NCI-H2107 (cell line): ENCODE measurements around the gene DCTN2.
"Not testable (repeated sequence)": the region's sequence is repeated elsewhere in the genome, so short reads cannot be mapped to it uniquely, and the experiment has no call there.

ENCODE experiments used
- DNase-seq: peaks from one replicate; lab custom pipeline; 2025; lab: John Stamatoyannopoulos, UW

The DCTN2 gene

GRCh38 chr12:57546438-57547287, at the start of gene DCTN2:
TSS of gene DCTN2 (minus strand) at chr12:57547192. CDS start at chr12:57547063, 129 bp downstream.
- peak; percentile 94 for DNase-seq

- no peak for DNase-seq
Observed at GRCh38 chr12:57593187-57593586, 46.2 kb upstream of the DCTN2 start.

- DNase-seq, result no peak
Observed at GRCh38 chr12:57592551-57593165, 45.7 kb upstream of the DCTN2 start.

- no peak for DNase-seq
Observed at GRCh38 chr12:57591782-57592325, 44.9 kb upstream of the DCTN2 start.

- peak; percentile 81 for DNase-seq
Observed at GRCh38 chr12:57590864-57591781, 44.1 kb upstream of the DCTN2 start, which contains the start of gene PIP4K2C. TSS of gene PIP4K2C (plus strand) at chr12:57591192. CDS start at chr12:57591290, 98 bp downstream.

GRCh38 chr12:57590479-57590863, 43.5 kb upstream of the DCTN2 start:
- DNase-seq, result no peak

- not testable (repeated sequence) for DNase-seq
Observed at GRCh38 chr12:57588951-57589610, 42.1 kb upstream of the DCTN2 start.

- DNase-seq, result no peak
Observed at GRCh38 chr12:57586832-57587429, 39.9 kb upstream of the DCTN2 start.

- DNase-seq, result no peak
Observed at GRCh38 chr12:57586128-57586527, 39.1 kb upstream of the DCTN2 start.

GRCh38 chr12:57585156-57585555, 38.2 kb upstream of the DCTN2 start:
- no peak for DNase-seq

- no peak for DNase-seq
Observed at GRCh38 chr12:57584690-57585089, 37.7 kb upstream of the DCTN2 start.

- DNase-seq, result no peak
Observed at GRCh38 chr12:57584050-57584449, 37.1 kb upstream of the DCTN2 start.

GRCh38 chr12:57583008-57583831, 36.2 kb upstream of the DCTN2 start:
- peak; percentile 60 for DNase-seq

GRCh38 chr12:57582440-57582839, 35.4 kb upstream of the DCTN2 start:
- no peak for DNase-seq

GRCh38 chr12:57581802-57582201, 34.8 kb upstream of the DCTN2 start:
- DNase-seq, result no peak

GRCh38 chr12:57580466-57580795, 33.4 kb upstream of the DCTN2 start:
- no peak for DNase-seq

GRCh38 chr12:57579677-57580465, 32.9 kb upstream of the DCTN2 start:
- no peak for DNase-seq

- no peak for DNase-seq
Observed at GRCh38 chr12:57579011-57579410, 32.0 kb upstream of the DCTN2 start.

GRCh38 chr12:57577981-57578758, 31.2 kb upstream of the DCTN2 start:
- no peak for DNase-seq
